IPS DF 19.7 (cell line): ENCODE data around the gene DOC2A.
A peak's percentile ranks its signal among the peaks of the same experiment; 100 is the strongest.
"Not testable (repeated sequence)": the region's sequence is repeated elsewhere in the genome, so short reads cannot be mapped to it uniquely, and the experiment has no call there.

ENCODE experiments used
- DNase-seq: peaks from one replicate; pipeline ENCODE4 v3.0.0-alpha.2; 2013; ENCODE audit warnings: low read depth, low spot score

Gene DOC2A

GRCh38 chr16:30010844-30011713 is at the start of gene DOC2A:
DOC2A (minus strand) TSS chr16:30011027; CDS start chr16:30010222, 805 bp downstream.
- DNase-seq, result no peak

GRCh38 chr16:30060346-30060745 is 49.5 kb upstream of the DOC2A start:
- DNase-seq, result no peak

DNA sequence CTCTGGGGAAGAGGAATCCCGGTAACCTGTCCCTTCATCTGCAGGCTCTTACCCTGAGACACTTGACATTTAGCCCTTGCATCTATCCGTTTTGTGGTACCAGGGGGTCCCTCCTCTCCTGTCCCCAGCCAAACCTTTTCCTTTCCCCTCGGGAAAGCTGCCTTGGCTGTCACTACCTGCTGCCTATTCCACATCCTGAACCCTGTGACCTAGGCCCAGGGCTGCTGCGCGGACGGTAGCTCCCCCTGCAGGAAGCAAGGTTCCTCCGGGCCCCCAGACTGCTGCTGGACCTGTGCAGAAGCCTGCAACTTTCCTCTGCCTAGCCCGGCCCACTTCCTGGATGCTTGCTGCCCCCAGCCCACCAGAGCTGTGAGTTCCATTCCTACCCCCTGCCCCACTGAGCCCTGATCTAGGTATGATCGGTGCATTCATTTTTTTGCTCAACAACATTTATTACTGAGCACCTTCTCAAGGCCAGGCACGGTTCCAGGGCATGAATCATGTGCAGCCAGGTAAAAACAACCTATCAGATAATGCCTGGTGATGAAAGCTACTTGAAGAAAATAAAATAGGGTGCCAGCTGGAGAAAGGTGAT is 44.2 kb upstream of the DOC2A start:
- DNase-seq, result no peak

- DNase-seq, result no peak
Observed at GRCh38 chr16:30054451-30054850, 43.6 kb upstream of the DOC2A start.

GRCh38 chr16:30053376-30054015 is 42.7 kb upstream of the DOC2A start:
- no peak for DNase-seq

GRCh38 chr16:30052671-30053372 is 42.0 kb upstream of the DOC2A start:
- no peak for DNase-seq

GRCh38 chr16:30051518-30051917 is 40.7 kb upstream of the DOC2A start:
- no peak for DNase-seq

GRCh38 chr16:30049871-30050270 is 39.0 kb upstream of the DOC2A start:
- no peak for DNase-seq

- no peak for DNase-seq
Observed at GRCh38 chr16:30046588-30046987, 35.8 kb upstream of the DOC2A start.

GRCh38 chr16:30046178-30046577 is 35.4 kb upstream of the DOC2A start:
- DNase-seq, result no peak

DNA sequence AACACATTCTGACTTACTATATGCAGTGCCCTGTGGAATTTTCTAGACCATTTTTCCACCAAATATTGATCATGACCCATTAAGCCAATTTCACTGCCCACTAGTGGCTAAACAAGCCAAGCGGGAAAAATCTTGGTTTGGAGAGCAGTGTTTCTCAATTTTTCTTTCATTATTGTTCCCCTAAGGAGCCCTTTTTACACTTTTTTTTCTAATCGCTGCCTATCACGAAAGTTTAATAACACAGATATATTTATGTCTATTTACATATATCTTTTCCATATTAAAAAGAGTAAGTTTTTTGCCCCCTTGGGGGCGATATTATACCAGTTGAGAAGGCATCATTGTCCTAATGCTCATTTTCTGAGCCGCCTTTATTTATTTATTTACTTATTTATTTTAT is 31.0 kb upstream of the DOC2A start:
- DNase-seq, result no peak

GRCh38 chr16:30040690-30041089 is 29.9 kb upstream of the DOC2A start:
- DNase-seq, result not testable (repeated sequence)

- DNase-seq, result no peak
Observed at GRCh38 chr16:30040221-30040620, 29.4 kb upstream of the DOC2A start.

DNA sequence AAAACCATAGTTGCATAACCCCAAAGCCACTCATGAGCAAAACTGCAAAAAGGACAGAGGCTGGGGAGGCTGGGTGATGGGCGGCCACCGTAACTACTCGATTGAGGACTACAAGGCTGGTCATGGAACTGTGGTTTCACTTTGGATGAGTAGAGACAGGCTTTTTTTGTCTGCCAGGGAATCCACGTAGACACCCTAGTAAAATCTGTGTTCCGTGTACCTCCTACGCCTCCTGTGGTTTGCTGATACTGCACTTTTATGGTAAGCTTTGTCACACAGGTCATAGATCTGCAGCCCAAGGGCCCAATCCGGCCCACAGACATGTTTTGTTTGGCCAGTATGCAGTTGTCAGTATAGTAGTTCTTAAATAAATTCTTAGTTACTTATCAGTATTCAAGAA is 22.4 kb upstream of the DOC2A start:
- no peak for DNase-seq

DNA sequence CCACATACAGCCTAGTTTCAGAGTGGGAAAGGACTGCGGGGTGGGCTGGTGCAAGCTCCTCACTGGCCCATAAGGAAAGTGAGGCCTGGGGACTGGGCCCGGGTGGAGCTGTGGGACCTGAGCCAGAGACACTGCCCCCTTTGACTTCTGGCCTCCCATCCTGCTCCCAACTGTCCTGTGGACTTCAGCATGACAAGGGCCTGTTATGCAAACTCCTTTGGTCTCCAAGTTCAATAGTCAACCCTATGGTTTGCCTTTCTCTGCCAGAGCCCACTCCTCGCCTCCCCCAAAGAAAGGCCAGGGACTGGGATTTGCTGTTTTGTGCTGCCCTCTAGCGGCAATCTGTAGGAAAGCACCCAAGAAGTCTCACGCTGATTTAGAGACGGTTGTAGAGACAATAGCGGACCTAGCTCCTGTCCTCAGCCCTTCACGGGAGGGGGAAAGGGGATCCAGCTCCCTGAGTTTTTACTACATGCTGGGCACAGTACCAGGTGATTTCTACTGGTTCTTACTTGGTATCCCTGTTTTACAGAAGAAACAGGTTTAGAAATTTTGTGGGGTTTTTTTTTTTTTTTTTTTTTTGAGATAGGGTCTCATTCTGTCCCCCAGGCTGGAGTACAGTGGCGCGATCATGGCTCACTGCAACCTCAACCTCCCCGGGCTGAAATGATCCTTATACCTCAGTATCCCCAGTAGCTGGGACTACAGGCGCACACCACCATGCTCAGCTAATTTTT is 21.4 kb upstream of the DOC2A start:
- peak; percentile 64 for DNase-seq

GRCh38 chr16:30031477-30031918 is 20.7 kb upstream of the DOC2A start:
- no peak for DNase-seq

- DNase-seq, result no peak
Observed at GRCh38 chr16:30030841-30031413, 20.1 kb upstream of the DOC2A start, which contains the start of gene TLCD3B. TLCD3B (minus strand) TSS chr16:30031271; CDS start chr16:30030527, 744 bp downstream.

- no peak for DNase-seq
Observed at GRCh38 chr16:30030011-30030685, 19.3 kb upstream of the DOC2A start.

GRCh38 chr16:30028438-30029076 is 17.7 kb upstream of the DOC2A start:
- no peak for DNase-seq
